Measurements from ENCODE around the gene DHRS4.
"Not testable (repeated sequence)": the region's sequence is repeated elsewhere in the genome, so short reads cannot be mapped to it uniquely, and the experiment has no call there.

- not testable (repeated sequence) for TF ChIP-seq TAF1 (IDR thresholded peaks at IDR 0.05; ENCODE audit: low read depth); RAD21 (IDR thresholded peaks at IDR 0.05; ENCODE audit: low read depth); CREB1 (IDR thresholded peaks at IDR 0.05; ENCODE audit: low read depth); YY1 (IDR thresholded peaks at IDR 0.05; ENCODE audit: low read depth); FOXM1 (IDR thresholded peaks at IDR 0.05; ENCODE audit: borderline replicate concordance, low read depth); CEBPB (IDR thresholded peaks at IDR 0.05); EGR1 (IDR thresholded peaks at IDR 0.05); MAX (IDR thresholded peaks at IDR 0.05); EP300 (IDR thresholded peaks at IDR 0.05; ENCODE audit: borderline replicate concordance); TCF12 (IDR thresholded peaks at IDR 0.05; ENCODE audit: low read depth); ZBTB7A (IDR thresholded peaks at IDR 0.05; ENCODE audit: low read depth); REST (IDR thresholded peaks at IDR 0.05; ENCODE audit: low read depth)
- peak; percentile 16; the same call in 1 of the 2 replicates for TF ChIP-seq NFIC (IDR thresholded peaks at IDR 0.05)
Measured at GRCh38 chr14:24012726-24013273, 59.2 kb downstream of the DHRS4 start.

Measured in Ishikawa (cell line).